Stimulated activated CD8-positive, alpha-beta memory T cell treated with anti-CD3 and anti-CD28 coated beads, Interleukin-15, amount 100 ng/mL, for 24 hours (primary cell): ENCODE data around the gene RPS16.
"Not testable (repeated sequence)": the region's sequence is repeated elsewhere in the genome, so short reads cannot be mapped to it uniquely, and the experiment has no call there.

Experiments
- DNase-seq: peaks from one replicate; pipeline ENCODE4 v3.0.0-alpha.2; 2020; ENCODE audit warnings: low read depth

RPS16 gene

GRCh38 chr19:39435499-39436349, at the start of gene RPS16:
Gene RPS16 (minus strand): TSS chr19:39435949. CDS start chr19:39435895, 54 bp downstream.
- DNase-seq, result peak; percentile 99

- DNase-seq, result no peak
These were observed 47.4 kb upstream of the RPS16 start for GRCh38 chr19:39483141-39483540.

GRCh38 chr19:39481676-39482075, 45.9 kb upstream of the RPS16 start:
- no peak for DNase-seq

GRCh38 chr19:39481229-39481545, 45.4 kb upstream of the RPS16 start:
- DNase-seq, result no peak

- peak; percentile 98 for DNase-seq
These were observed 44.8 kb upstream of the RPS16 start, which contains the start of gene TIMM50 for GRCh38 chr19:39480337-39481228. Gene TIMM50 (plus strand): TSS chr19:39480838. CDS start chr19:39480854, 16 bp downstream.

- no peak for DNase-seq
These were observed 44.2 kb upstream of the RPS16 start for GRCh38 chr19:39479916-39480315.

- DNase-seq, result not testable (repeated sequence)
These were observed 43.6 kb upstream of the RPS16 start for GRCh38 chr19:39479319-39479801.

- DNase-seq, result no peak
These were observed 40.0 kb upstream of the RPS16 start for GRCh38 chr19:39475748-39476147.

GRCh38 chr19:39474139-39474620, 38.4 kb upstream of the RPS16 start:
- peak; percentile 50 for DNase-seq

GRCh38 chr19:39473443-39473960, 37.8 kb upstream of the RPS16 start:
- DNase-seq, result no peak

- DNase-seq, result no peak
These were observed 37.1 kb upstream of the RPS16 start for GRCh38 chr19:39472746-39473442.

GRCh38 chr19:39471756-39472536, 36.2 kb upstream of the RPS16 start:
- DNase-seq, result no peak

GRCh38 chr19:39470724-39471339, 35.1 kb upstream of the RPS16 start:
- DNase-seq, result no peak

- no peak for DNase-seq
These were observed 33.8 kb upstream of the RPS16 start for GRCh38 chr19:39469567-39469966.

- DNase-seq, result no peak
These were observed 33.3 kb upstream of the RPS16 start for GRCh38 chr19:39469036-39469435.

- DNase-seq, result no peak
These were observed 32.2 kb upstream of the RPS16 start for GRCh38 chr19:39467941-39468340.

- DNase-seq, result no peak
These were observed 30.4 kb upstream of the RPS16 start for GRCh38 chr19:39465956-39466747.

- no peak for DNase-seq
These were observed 27.7 kb upstream of the RPS16 start for GRCh38 chr19:39463403-39463802.

- not testable (repeated sequence) for DNase-seq
These were observed 15.5 kb upstream of the RPS16 start for GRCh38 chr19:39451257-39451656.
